Tracheal epithelial cell (primary cell): ENCODE data around the gene CXXC1. TPM values are rescaled to one million over a fixed set of nuclear protein-coding genes. Genes with fewer than 3 reads are reported as not detected.

ENCODE experiments used
- total RNA-seq: library from RNA; depleted of rRNA; stranded (reverse); fragments of >200 nt; gene quantifications from 2 replicates; pipeline ENCODE4 v1.2.1, GENCODE V29; 2014

The CXXC1 gene
- 27.5 and 27.7 TPM in 2 replicates for total RNA-seq

DNA sequence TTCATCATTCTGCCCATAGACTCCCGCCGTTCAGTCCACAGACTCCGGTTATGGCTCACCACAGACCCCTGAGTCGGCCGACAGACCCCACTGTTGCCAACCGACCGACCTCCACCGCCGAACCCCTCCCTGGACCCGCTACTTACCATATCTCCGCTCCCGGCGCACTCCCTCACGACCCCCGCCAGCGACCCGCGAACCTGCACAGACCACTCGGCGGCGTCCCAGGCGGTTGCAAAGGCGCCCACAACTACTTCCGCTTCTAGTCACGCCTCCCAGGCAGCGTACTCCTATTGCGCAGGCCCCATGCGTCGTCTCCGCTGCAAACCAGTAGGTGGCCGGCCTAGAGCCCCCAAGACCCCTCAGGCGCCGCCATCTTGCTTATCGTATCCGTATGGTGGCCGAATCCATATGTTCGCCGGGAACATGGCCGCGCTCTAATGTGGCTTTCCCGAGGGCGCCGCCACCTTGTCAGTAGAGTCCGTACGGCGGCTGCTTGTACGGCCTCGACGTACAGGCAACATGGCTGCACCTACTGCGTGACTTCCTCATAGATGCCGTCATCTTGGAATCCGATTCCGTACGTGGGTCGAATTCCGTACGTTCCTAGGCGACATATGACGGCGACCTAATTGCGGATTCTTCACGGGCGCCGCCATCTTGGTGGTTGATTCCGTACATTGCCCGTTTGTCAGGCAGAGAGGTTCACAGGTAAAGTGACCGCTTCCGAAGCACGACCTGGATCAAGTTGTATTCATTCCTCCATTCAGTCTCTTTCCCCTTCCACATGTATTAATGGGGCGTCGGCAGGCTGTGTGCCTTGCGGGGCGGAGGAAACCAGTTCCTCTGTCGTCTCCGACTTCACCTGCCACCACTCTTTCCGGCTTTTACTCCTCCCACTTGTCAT lies at the start of gene CXXC1:
TSS of gene CXXC1 (minus strand) at position 252 of the 907 bp plus-strand sequence. CDS start at position 149, 103 bp downstream.

GRCh38 chr18:50281295-50281971 lies 6.1 kb downstream of the CXXC1 start, which contains the start of gene MBD1:
TSS of gene MBD1 (minus strand) at chr18:50281523. CDS start at chr18:50279992, 1,531 bp downstream.

GRCh38 chr18:50266248-50266704 lies 21.2 kb downstream of the CXXC1 start, which contains the start of gene CFAP53:
TSS of gene CFAP53 (minus strand) at chr18:50266495. CDS start at chr18:50266404, 91 bp downstream.

Other genes starting within 250 kb of the CXXC1 start
- gene MYO5B, start 92.5 kb downstream of the CXXC1 start, total RNA-seq: 31.5 and 62.7 TPM in 2 replicates
- under 0.01 and 0.48 TPM in 2 replicates for gene CFAP53, start 21.2 kb downstream of the CXXC1 start, total RNA-seq
- 85.5 and 102 TPM in 2 replicates for gene MBD1, start 6.2 kb downstream of the CXXC1 start, total RNA-seq
- gene SKA1, start 87.4 kb upstream of the CXXC1 start, total RNA-seq: 0.85 and 1.2 TPM in 2 replicates